Glutamatergic neuron (in vitro differentiated cells): Measurements from ENCODE around the gene VASH1. TPM values are rescaled to one million over a fixed set of nuclear protein-coding genes. Genes with fewer than 3 reads are reported as not detected.

Experiments used
- DNase-seq: peaks from one replicate; pipeline ENCODE4 v3.0.0; 2022
- H3K27ac Mint-ChIP-seq: one replicate; pipeline ENCODE4 v1.8.0; 2020; ENCODE audit warnings: mild to moderate bottlenecking, mixed read lengths, inconsistent platforms; ENCODE audit not compliant: unreplicated experiment
- H3K27me3 Mint-ChIP-seq: one replicate; pipeline ENCODE4 v1.8.0; 2020; ENCODE audit warnings: mild to moderate bottlenecking, moderate library complexity, mixed read lengths, inconsistent platforms; ENCODE audit not compliant: unreplicated experiment
- H3K36me3 Mint-ChIP-seq: one replicate; pipeline ENCODE4 v1.8.0; 2020; ENCODE audit warnings: mild to moderate bottlenecking, mixed read lengths, inconsistent platforms; ENCODE audit not compliant: unreplicated experiment
- H3K4me1 Mint-ChIP-seq: one replicate; pipeline ENCODE4 v1.8.0; 2020; ENCODE audit warnings: mild to moderate bottlenecking, low read depth, mixed read lengths, inconsistent platforms; ENCODE audit not compliant: unreplicated experiment
- H3K4me3 Mint-ChIP-seq: one replicate; pipeline ENCODE4 v1.8.0; 2020; ENCODE audit warnings: mild to moderate bottlenecking, mixed read lengths, inconsistent platforms; ENCODE audit not compliant: unreplicated experiment
- H3K9me3 Mint-ChIP-seq: one replicate; pipeline ENCODE4 v1.8.0; 2020; ENCODE audit warnings: mild to moderate bottlenecking, moderate library complexity, mixed read lengths, inconsistent platforms; ENCODE audit not compliant: unreplicated experiment
- CTCF ChIP-seq: fragments of 200-600 bp; sonication (generic); IDR thresholded peaks from one replicate; pipeline ENCODE4 v1.5.0; 2021; ENCODE audit not compliant: partially characterized antibody, unreplicated experiment
- total RNA-seq: library from RNA; stranded (reverse); fragmentation: NEBNext Ultra II Directional; extraction: Animal tissue kit (Norgen Biotek cat#: 25700); gene quantifications from one replicate; pipeline ENCODE4 v1.2.1, GENCODE V29; 2021; ENCODE audit not compliant: unreplicated experiment

Gene VASH1
- total RNA-seq, 1 donor from 2014 or later: 149 TPM

- no peak for DNase-seq
- TF ChIP-seq CTCF: no peak
- H3K4me1 Mint-ChIP-seq: peaks cover 8% of the 10 kb centered on the region
- H3K9me3 Mint-ChIP-seq: peaks cover 4% of the 10 kb centered on the region
- H3K4me3 Mint-ChIP-seq: no peak overlapping the region
- H3K36me3 Mint-ChIP-seq: no peaks in the 10 kb centered on the region
- H3K27ac Mint-ChIP-seq: no peak overlapping the region
- H3K27me3 Mint-ChIP-seq: peaks cover 7% of the 10 kb centered on the region
Observed at GRCh38 chr14:76773956-76774820, 12.9 kb downstream of the VASH1 start.

- Mint-ChIP-seq H3K27me3 (peaks cover 7% of the 10 kb centered on the region), H3K27ac (no peak overlapping the region), H3K4me3 (no peak overlapping the region), H3K9me3 (peaks cover 4% of the 10 kb centered on the region), H3K4me1 (peaks cover 9% of the 10 kb centered on the region), H3K36me3 (no peaks in the 10 kb centered on the region)
- DNase-seq: no peak
- no peak for TF ChIP-seq CTCF
Observed at GRCh38 chr14:76774821-76775694, 13.8 kb downstream of the VASH1 start.

DNA sequence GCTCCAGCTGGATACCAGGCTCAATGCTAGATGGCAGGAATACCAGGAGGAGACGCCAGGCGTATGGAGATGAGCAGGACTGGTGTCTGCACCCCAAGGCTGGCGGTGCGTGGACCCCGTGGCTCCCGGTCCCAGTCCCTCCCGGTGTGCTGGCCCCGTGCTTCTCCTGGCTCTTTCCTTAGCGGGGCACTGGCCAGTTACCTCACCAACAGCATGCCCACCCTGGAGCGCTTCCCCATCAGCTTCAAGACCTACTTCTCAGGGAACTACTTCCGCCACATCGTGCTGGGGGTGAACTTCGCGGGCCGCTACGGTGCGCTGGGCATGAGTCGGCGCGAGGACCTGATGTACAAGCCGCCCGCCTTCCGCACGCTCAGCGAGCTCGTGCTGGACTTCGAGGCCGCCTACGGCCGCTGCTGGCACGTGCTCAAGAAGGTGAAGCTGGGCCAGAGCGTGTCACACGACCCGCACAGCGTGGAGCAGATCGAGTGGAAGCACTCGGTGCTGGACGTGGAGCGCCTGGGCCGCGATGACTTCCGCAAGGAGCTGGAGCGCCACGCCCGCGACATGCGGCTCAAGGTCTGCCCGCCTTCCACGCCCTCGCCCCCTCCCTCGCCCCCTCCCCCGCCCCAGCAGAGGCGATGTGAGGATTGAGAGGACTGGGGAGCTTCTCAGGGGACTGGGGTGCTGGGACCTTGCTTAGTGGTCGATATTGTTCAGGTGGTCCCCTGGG, 14.6 kb downstream of the VASH1 start:
- Mint-ChIP-seq H3K4me1 (peaks cover 17% of the 10 kb centered on the region), H3K9me3 (peaks cover 4% of the 10 kb centered on the region), H3K36me3 (no peaks in the 10 kb centered on the region), H3K27ac (no peak overlapping the region), H3K27me3 (peaks cover 8% of the 10 kb centered on the region), H3K4me3 (no peak overlapping the region)
- DNase-seq: no peak
- no peak for TF ChIP-seq CTCF

DNA sequence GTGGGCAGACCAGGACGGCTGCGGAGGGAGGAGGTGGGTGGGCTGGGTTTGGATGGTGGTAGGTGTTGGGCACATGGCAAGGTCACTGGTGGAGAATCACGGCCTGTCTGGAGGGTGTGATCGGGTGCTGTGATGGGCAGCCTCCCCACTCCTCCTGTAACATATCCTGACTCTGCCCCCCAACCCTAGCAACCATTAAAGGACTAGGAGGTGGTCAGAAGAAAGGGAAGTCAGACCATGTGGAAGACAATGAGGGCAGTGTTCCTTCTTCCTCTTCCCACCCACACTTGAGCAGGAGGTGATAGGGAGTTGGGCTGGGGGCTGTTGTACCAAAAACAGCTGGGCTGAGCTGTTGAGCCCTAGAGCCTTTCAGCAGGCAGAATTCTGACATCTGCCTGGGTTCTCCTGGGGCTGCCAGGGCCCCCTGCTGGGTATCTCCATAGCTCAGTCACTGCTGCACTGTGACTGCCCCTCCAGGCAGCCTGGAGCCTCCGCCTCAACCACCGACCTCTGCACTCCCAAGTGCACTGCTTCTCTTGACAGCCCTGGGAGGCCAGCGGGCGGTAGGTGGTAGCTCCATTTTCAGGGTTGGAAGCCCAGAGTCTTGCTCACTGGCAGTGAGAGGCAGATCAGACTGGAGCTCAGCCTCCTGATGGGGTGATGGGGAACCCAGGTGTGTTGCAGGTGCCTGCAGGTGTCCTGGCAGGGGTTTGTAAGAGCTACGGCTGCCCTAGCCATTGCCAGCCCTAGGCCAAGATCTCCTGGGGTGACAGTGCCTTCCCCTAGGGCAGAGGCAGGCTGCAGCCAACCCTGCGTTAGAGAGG, 15.4 kb downstream of the VASH1 start:
- no peak for DNase-seq
- no peak overlapping the region for H3K4me3 Mint-ChIP-seq
- H3K27ac Mint-ChIP-seq: no peak overlapping the region
- no peak for TF ChIP-seq CTCF
- peaks cover 8% of the 10 kb centered on the region for H3K27me3 Mint-ChIP-seq
- H3K36me3 Mint-ChIP-seq: no peaks in the 10 kb centered on the region
- peaks cover 4% of the 10 kb centered on the region for H3K9me3 Mint-ChIP-seq
- H3K4me1 Mint-ChIP-seq: peaks cover 17% of the 10 kb centered on the region
